Tibial nerve (tissue), 4 donors: ENCODE data around the gene CDH4. TPM values are rescaled to one million over a fixed set of nuclear protein-coding genes. Genes with fewer than 3 reads are reported as not detected.

Source experiments
- DNase-seq, 2 donors: peaks; one replicate each; pipeline ENCODE4 v3.0.0-alpha.2; 2019; ENCODE audit warnings: low spot score in 2 of 2
- H3K27ac ChIP-seq, 4 donors: fragments of 200-600 bp; sonication (generic) in 3 of 4; one replicate each; pipeline ENCODE4 v1.5.1; 2017 to 2019; ENCODE audit warnings: mild to moderate bottlenecking in 1 of 4
- H3K27me3 ChIP-seq, 2 donors: fragments of 200-600 bp; sonication (generic) in 1 of 2; one replicate each; pipeline versions ENCODE4 v1.5.1 to v1.6.0; 2017 to 2019
- H3K36me3 ChIP-seq, 3 donors: fragments of 200-600 bp; sonication (generic); one replicate each; pipeline ENCODE4 v1.5.1; 2018 to 2019
- H3K4me1 ChIP-seq, 4 donors: fragments of 200-600 bp; sonication (generic) in 3 of 4; one replicate each; pipeline ENCODE4 v1.5.1; 2017 to 2019
- H3K4me3 ChIP-seq, 4 donors: fragments of 200-600 bp; sonication (generic) in 3 of 4; one replicate each; pipeline ENCODE4 v1.5.1; 2017 to 2019; ENCODE audit warnings: mild to moderate bottlenecking in 1 of 4, moderate library complexity in 1 of 4
- H3K9me3 ChIP-seq, 4 donors: fragments of 200-600 bp; sonication (generic) in 3 of 4; one replicate each; pipeline ENCODE4 v1.5.1; 2017 to 2019
- CTCF ChIP-seq, 5 experiments: fragments of 200-600 bp in 3 of 5; fragments of 450-650 bp in 2 of 5; sonication (generic) in 3 of 5; IDR thresholded peaks; one replicate each; pipeline ENCODE4 v1.5.1; 2016 to 2019; ENCODE audit warnings: antibody characterized with exemption in 5 of 5, mild to moderate bottlenecking in 3 of 5, moderate library complexity in 2 of 5
- EP300 ChIP-seq, 2 donors: sonication (generic); formaldehyde crosslinking; IDR thresholded peaks; one replicate each; pipeline ENCODE4 v1.6.1; 2017; ENCODE audit warnings: antibody characterized with exemption in 2 of 2, mild to moderate bottlenecking in 1 of 2
- POLR2A ChIP-seq, 2 donors: fragments of 450-650 bp; IDR thresholded peaks; one replicate each; pipeline ENCODE4 v1.6.1; 2017; ENCODE audit warnings: antibody characterized with exemption in 2 of 2, mild to moderate bottlenecking in 2 of 2, moderate library complexity in 2 of 2
- WGBS, 2 donors: methylation state at CpG; one replicate each; pipeline ENCODE4 v1.1.5; 2018; 5-methylcytosine and 5-hydroxymethylcytosine counted together
- total RNA-seq, 4 donors: library from RNA; depleted of rRNA; stranded (reverse); fragments of >200 nt; gene quantifications; one replicate each; pipeline ENCODE4 v1.1.0, GENCODE V29; 2016

The CDH4 gene
- total RNA-seq, 4 donors from 2014 or later: 0.78 to 2.3 (median 1.0) TPM

- DNase-seq: no peak
- H3K9me3 ChIP-seq: peaks cover 0 to 30% (median 1%) of the 10 kb centered on the region in 4 donors
- no peaks in the 10 kb centered on the region for H3K36me3 ChIP-seq
- H3K27ac ChIP-seq: no peak overlapping the region
- H3K27me3 ChIP-seq: no peaks in the 10 kb centered on the region
- no peak overlapping the region for H3K4me3 ChIP-seq
- WGBS, 2 donors: 92 to 96% methylated on average over 16 to 20 of the region's 20 CpGs
- H3K4me1 ChIP-seq: no peaks in the 10 kb centered on the region
- TF ChIP-seq EP300 (IDR thresholded peaks at IDR 0.05): no peak
- no peak for TF ChIP-seq CTCF (IDR thresholded peaks at IDR 0.05)
- no peak for TF ChIP-seq POLR2A (IDR thresholded peaks at IDR 0.05)
Observed at GRCh38 chr20:61872371-61872900, 620.4 kb downstream of the CDH4 start.

- Histone ChIP-seq H3K27ac (no peak overlapping the region), H3K27me3 (no peaks in the 10 kb centered on the region), H3K4me1 (no peaks in the 10 kb centered on the region), H3K9me3 (peaks cover 0 to 30% (median 1%) of the 10 kb centered on the region in 4 donors), H3K36me3 (no peaks in the 10 kb centered on the region), H3K4me3 (no peak overlapping the region)
- WGBS, 2 donors: 92 to 93% methylated on average over 12 to 38 of the region's 38 CpGs
- TF ChIP-seq CTCF (IDR thresholded peaks at IDR 0.05) (no peak), POLR2A (IDR thresholded peaks at IDR 0.05) (no peak), EP300 (IDR thresholded peaks at IDR 0.05) (no peak)
- no peak for DNase-seq
Observed at GRCh38 chr20:61873651-61874420, 621.8 kb downstream of the CDH4 start.

GRCh38 chr20:61874421-61875068, 622.5 kb downstream of the CDH4 start:
- WGBS, 2 donors: 68 to 82% methylated on average over 19 to 26 of the region's 27 CpGs
- H3K4me1 ChIP-seq: no peaks in the 10 kb centered on the region
- DNase-seq: no peak

DNA sequence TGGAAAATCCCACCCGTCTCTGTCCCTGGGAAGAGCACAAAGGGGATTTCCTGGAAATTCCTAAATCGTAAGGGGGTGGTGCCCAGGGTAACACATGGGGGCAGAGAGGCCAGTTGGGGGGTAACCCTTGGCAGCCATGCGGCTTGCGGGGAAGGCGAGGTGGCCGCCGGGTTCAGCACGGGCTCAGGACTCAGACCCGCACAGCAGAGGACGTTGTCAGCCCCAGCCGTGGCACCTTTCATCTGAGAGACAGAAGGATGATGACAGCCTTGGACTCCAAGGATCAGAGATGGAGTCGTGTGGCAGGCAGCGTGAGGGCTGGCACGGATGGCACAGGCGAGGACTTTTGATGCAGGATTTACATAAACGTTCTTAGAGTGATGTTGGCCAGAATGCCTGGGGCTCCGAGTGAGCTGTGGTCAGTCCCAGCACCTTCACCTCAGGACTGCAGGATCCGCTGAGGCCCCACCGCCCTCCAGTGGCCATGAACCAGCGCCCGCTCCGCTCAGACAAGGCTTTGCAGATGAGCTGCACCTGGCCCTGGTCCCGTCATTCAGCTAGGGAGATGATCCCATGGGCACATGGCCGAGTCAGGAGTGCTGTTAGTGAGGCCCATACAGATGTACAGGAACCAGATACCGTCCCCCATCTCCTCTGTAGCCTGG, 623.3 kb downstream of the CDH4 start:
- Histone ChIP-seq H3K4me3 (no peak overlapping the region), H3K9me3 (peaks cover 0 to 25% (median 1%) of the 10 kb centered on the region in 4 donors), H3K27me3 (no peaks in the 10 kb centered on the region), H3K27ac (no peak overlapping the region), H3K4me1 (no peaks in the 10 kb centered on the region), H3K36me3 (no peaks in the 10 kb centered on the region)
- TF ChIP-seq EP300 (IDR thresholded peaks at IDR 0.05) (no peak), CTCF (IDR thresholded peaks at IDR 0.05) (no peak), POLR2A (IDR thresholded peaks at IDR 0.05) (no peak)
- no peak for DNase-seq
- 86% methylated on average over 24 to 25 of the region's 25 CpGs for WGBS, 2 donors

More at GRCh38 chr20:61874421-61875068, 622.5 kb downstream of the CDH4 start:
- Histone ChIP-seq H3K27me3 (no peaks in the 10 kb centered on the region), H3K27ac (no peak overlapping the region), H3K4me3 (no peak overlapping the region), H3K36me3 (no peaks in the 10 kb centered on the region), H3K9me3 (peaks cover 0 to 30% (median 1%) of the 10 kb centered on the region in 4 donors)
- TF ChIP-seq CTCF (IDR thresholded peaks at IDR 0.05) (no peak), POLR2A (IDR thresholded peaks at IDR 0.05) (no peak), EP300 (IDR thresholded peaks at IDR 0.05) (no peak)
